Measurements from ENCODE around the gene PLAAT3.
"Not testable (repeated sequence)": the region's sequence is repeated elsewhere in the genome, so short reads cannot be mapped to it uniquely, and the experiment has no call there.

PLAAT3 gene

GRCh38 chr11:63609536-63609935, 4.7 kb downstream of the PLAAT3 start:
- no peak for DNase-seq (ENCODE audit: low read depth in 2 of 2)

- no peak for DNase-seq (ENCODE audit: low read depth in 2 of 2)
Observed at GRCh38 chr11:63608353-63609345, 5.6 kb downstream of the PLAAT3 start.

GRCh38 chr11:63603180-63603518, 11.1 kb downstream of the PLAAT3 start:
- DNase-seq (ENCODE audit: low read depth in 2 of 2) = no peak

GRCh38 chr11:63602290-63603179, 11.7 kb downstream of the PLAAT3 start:
- not testable (repeated sequence) for DNase-seq (ENCODE audit: low read depth in 2 of 2)

GRCh38 chr11:63599211-63600122, 14.8 kb downstream of the PLAAT3 start:
- no peak for DNase-seq (ENCODE audit: low read depth in 2 of 2)

- no peak for DNase-seq (ENCODE audit: low read depth in 2 of 2)
Observed at GRCh38 chr11:63598556-63598955, 15.7 kb downstream of the PLAAT3 start.

GRCh38 chr11:63595296-63595695, 18.9 kb downstream of the PLAAT3 start:
- DNase-seq (ENCODE audit: low read depth in 2 of 2) = no peak

GRCh38 chr11:63592975-63593395, 21.2 kb downstream of the PLAAT3 start:
- no peak for DNase-seq (ENCODE audit: low read depth in 2 of 2)

GRCh38 chr11:63590024-63590788, 24.0 kb downstream of the PLAAT3 start:
- no peak for DNase-seq (ENCODE audit: low read depth in 2 of 2)

- DNase-seq (ENCODE audit: low read depth in 2 of 2) = no peak
Observed at GRCh38 chr11:63589000-63589399, 25.2 kb downstream of the PLAAT3 start.

- no peak for DNase-seq (ENCODE audit: low read depth in 2 of 2)
Observed at GRCh38 chr11:63586451-63587166, 27.6 kb downstream of the PLAAT3 start.

GRCh38 chr11:63583357-63583677, 30.9 kb downstream of the PLAAT3 start:
- no peak for DNase-seq (ENCODE audit: low read depth in 2 of 2)

- DNase-seq (ENCODE audit: low read depth in 2 of 2) = not testable (repeated sequence)
Observed at GRCh38 chr11:63581224-63581623, 33.0 kb downstream of the PLAAT3 start.

GRCh38 chr11:63578882-63579281, 35.4 kb downstream of the PLAAT3 start:
- DNase-seq (ENCODE audit: low read depth in 2 of 2) = not testable (repeated sequence)

GRCh38 chr11:63574856-63575602, 39.2 kb downstream of the PLAAT3 start:
- no peak for DNase-seq (ENCODE audit: low read depth in 2 of 2)

- DNase-seq (ENCODE audit: low read depth in 2 of 2) = no peak
Observed at GRCh38 chr11:63573881-63574855, 40.1 kb downstream of the PLAAT3 start.

- DNase-seq (ENCODE audit: low read depth in 2 of 2) = no peak
Observed at GRCh38 chr11:63572026-63572688, 42.1 kb downstream of the PLAAT3 start.

GRCh38 chr11:63569570-63569969, 44.7 kb downstream of the PLAAT3 start:
- no peak for DNase-seq (ENCODE audit: low read depth in 2 of 2)

Measured in stimulated activated CD8-positive, alpha-beta memory T cell treated with anti-CD3 and anti-CD28 coated beads, Interleukin-7, amount 100 ng/mL, for 1 hour (primary cell).